Measurements from ENCODE around the gene SLC22A1. TPM values are rescaled to one million over a fixed set of nuclear protein-coding genes. Genes with fewer than 3 reads are reported as not detected.
"Not testable (repeated sequence)": the region's sequence is repeated elsewhere in the genome, so short reads cannot be mapped to it uniquely, and the experiment has no call there.

Gene SLC22A1
- total RNA-seq, 1 donor = 0.72 TPM

- no peaks in the 10 kb centered on the region for H4K20me1 ChIP-seq (ENCODE audit: insufficient read depth, low read length)
- H2AFZ ChIP-seq (ENCODE audit: low read length) = no peak overlapping the region
- H3K79me2 ChIP-seq (ENCODE audit: insufficient read depth, low read length) = no peaks in the 10 kb centered on the region
- no peaks in the 10 kb centered on the region for H3K9me3 ChIP-seq (ENCODE audit: low read depth, low read length)
- no peak for DNase-seq (ENCODE audit: insufficient read length, low spot score, missing footprints)
- H3K27ac ChIP-seq (ENCODE audit: low read depth, low read length) = no peak overlapping the region
- TF ChIP-seq, protein P1, sequence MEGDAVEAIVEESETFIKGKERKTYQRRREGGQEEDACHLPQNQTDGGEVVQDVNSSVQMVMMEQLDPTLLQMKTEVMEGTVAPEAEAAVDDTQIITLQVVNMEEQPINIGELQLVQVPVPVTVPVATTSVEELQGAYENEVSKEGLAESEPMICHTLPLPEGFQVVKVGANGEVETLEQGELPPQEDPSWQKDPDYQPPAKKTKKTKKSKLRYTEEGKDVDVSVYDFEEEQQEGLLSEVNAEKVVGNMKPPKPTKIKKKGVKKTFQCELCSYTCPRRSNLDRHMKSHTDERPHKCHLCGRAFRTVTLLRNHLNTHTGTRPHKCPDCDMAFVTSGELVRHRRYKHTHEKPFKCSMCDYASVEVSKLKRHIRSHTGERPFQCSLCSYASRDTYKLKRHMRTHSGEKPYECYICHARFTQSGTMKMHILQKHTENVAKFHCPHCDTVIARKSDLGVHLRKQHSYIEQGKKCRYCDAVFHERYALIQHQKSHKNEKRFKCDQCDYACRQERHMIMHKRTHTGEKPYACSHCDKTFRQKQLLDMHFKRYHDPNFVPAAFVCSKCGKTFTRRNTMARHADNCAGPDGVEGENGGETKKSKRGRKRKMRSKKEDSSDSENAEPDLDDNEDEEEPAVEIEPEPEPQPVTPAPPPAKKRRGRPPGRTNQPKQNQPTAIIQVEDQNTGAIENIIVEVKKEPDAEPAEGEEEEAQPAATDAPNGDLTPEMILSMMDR (IDR thresholded peaks at IDR 0.05; ENCODE audit: extremely low read depth, low read depth, low read length) = no peak
- H3K4me2 ChIP-seq (ENCODE audit: insufficient read depth, low read length) = no peak overlapping the region
- no peak overlapping the region for H3K4me3 ChIP-seq (ENCODE audit: insufficient read depth, low read length)
- H3K4me1 ChIP-seq (ENCODE audit: insufficient read depth, low read length) = no peaks in the 10 kb centered on the region
- no peaks in the 10 kb centered on the region for H3K27me3 ChIP-seq (ENCODE audit: insufficient read depth, low read length)
- peaks cover 3% of the 10 kb centered on the region for H3K36me3 ChIP-seq (ENCODE audit: insufficient read depth, low read length)
These were observed 366 bp downstream of the SLC22A1 start for GRCh38 chr6:160121981-160122380.

GRCh38 chr6:160122744-160123143 is 1.1 kb downstream of the SLC22A1 start:
- TF ChIP-seq, protein P1 (IDR thresholded peaks at IDR 0.05; ENCODE audit: extremely low read depth, low read depth, low read length) = no peak
- Histone ChIP-seq H3K9me3 (ENCODE audit: low read depth, low read length) (no peaks in the 10 kb centered on the region), H3K79me2 (ENCODE audit: insufficient read depth, low read length) (no peaks in the 10 kb centered on the region), H3K4me2 (ENCODE audit: insufficient read depth, low read length) (no peak overlapping the region), H3K4me1 (ENCODE audit: insufficient read depth, low read length) (no peaks in the 10 kb centered on the region), H2AFZ (ENCODE audit: low read length) (no peak overlapping the region), H3K27me3 (ENCODE audit: insufficient read depth, low read length) (no peaks in the 10 kb centered on the region), H3K36me3 (ENCODE audit: insufficient read depth, low read length) (peaks cover 3% of the 10 kb centered on the region), H4K20me1 (ENCODE audit: insufficient read depth, low read length) (no peaks in the 10 kb centered on the region), H3K27ac (ENCODE audit: low read depth, low read length) (no peak overlapping the region), H3K4me3 (ENCODE audit: insufficient read depth, low read length) (no peak overlapping the region)
- DNase-seq (ENCODE audit: insufficient read length, low spot score, missing footprints) = peak; percentile 67

DNA sequence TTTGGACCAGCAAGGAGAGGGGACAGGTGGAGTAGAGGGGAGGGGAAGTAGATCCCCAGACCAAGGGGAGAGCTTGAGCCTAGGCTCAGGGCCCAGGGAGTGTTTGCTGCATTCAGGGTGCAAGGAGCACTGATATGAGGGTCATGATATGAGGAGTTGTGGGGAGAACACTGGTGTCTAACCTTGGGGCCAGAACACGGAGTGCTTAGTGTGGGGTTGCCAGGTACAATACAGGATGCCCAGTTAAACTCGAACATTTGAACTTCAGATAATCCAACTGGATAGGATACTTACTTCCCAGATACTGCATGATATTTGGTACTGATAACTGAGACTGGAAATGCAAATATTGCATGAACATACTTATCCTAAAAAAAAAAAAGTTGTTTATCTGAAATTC is 2.4 kb downstream of the SLC22A1 start:
- Histone ChIP-seq H3K27me3 (ENCODE audit: insufficient read depth, low read length) (no peaks in the 10 kb centered on the region), H2AFZ (ENCODE audit: low read length) (no peak overlapping the region), H3K4me2 (ENCODE audit: insufficient read depth, low read length) (no peak overlapping the region), H3K9me3 (ENCODE audit: low read depth, low read length) (no peaks in the 10 kb centered on the region), H3K36me3 (ENCODE audit: insufficient read depth, low read length) (no peaks in the 10 kb centered on the region), H3K27ac (ENCODE audit: low read depth, low read length) (no peak overlapping the region), H4K20me1 (ENCODE audit: insufficient read depth, low read length) (no peaks in the 10 kb centered on the region), H3K4me1 (ENCODE audit: insufficient read depth, low read length) (no peaks in the 10 kb centered on the region), H3K79me2 (ENCODE audit: insufficient read depth, low read length) (no peaks in the 10 kb centered on the region), H3K4me3 (ENCODE audit: insufficient read depth, low read length) (no peak overlapping the region)
- DNase-seq (ENCODE audit: insufficient read length, low spot score, missing footprints) = no peak
- TF ChIP-seq, protein P1 (IDR thresholded peaks at IDR 0.05; ENCODE audit: extremely low read depth, low read depth, low read length) = no peak

GRCh38 chr6:160124605-160125004 is 3.0 kb downstream of the SLC22A1 start:
- Histone ChIP-seq H2AFZ (ENCODE audit: low read length) (no peak overlapping the region), H3K9me3 (ENCODE audit: low read depth, low read length) (no peaks in the 10 kb centered on the region), H3K27ac (ENCODE audit: low read depth, low read length) (no peak overlapping the region), H3K4me1 (ENCODE audit: insufficient read depth, low read length) (no peaks in the 10 kb centered on the region), H3K36me3 (ENCODE audit: insufficient read depth, low read length) (no peaks in the 10 kb centered on the region), H3K79me2 (ENCODE audit: insufficient read depth, low read length) (no peaks in the 10 kb centered on the region), H4K20me1 (ENCODE audit: insufficient read depth, low read length) (no peaks in the 10 kb centered on the region), H3K4me3 (ENCODE audit: insufficient read depth, low read length) (no peak overlapping the region), H3K4me2 (ENCODE audit: insufficient read depth, low read length) (no peak overlapping the region), H3K27me3 (ENCODE audit: insufficient read depth, low read length) (no peaks in the 10 kb centered on the region)
- TF ChIP-seq, protein P1 (IDR thresholded peaks at IDR 0.05; ENCODE audit: extremely low read depth, low read depth, low read length) = no peak
- DNase-seq (ENCODE audit: insufficient read length, low spot score, missing footprints) = no peak

DNA sequence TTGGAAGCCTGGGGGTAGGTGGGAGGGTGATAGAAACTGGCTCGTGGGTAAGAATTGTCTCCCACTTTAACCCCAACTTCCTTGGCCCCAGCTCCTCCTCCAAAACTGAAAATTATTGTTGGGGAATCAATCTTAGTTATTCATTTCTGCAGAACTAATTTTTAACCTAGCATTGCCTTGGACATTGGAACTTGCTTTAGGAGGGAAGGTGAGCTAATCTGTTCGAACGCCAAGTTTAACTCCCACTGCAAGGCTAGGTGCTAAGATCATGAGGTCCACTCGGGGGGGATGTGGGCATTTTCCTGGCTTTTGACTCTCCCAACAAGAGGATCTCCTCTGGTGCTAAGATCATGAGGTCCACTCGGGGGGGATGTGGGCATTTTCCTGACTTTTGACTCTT is 3.5 kb downstream of the SLC22A1 start:
- not testable (repeated sequence) for H3K27ac ChIP-seq (ENCODE audit: low read depth, low read length); H3K36me3 ChIP-seq (ENCODE audit: insufficient read depth, low read length); H2AFZ ChIP-seq (ENCODE audit: low read length); H3K4me1 ChIP-seq (ENCODE audit: insufficient read depth, low read length); H3K4me2 ChIP-seq (ENCODE audit: insufficient read depth, low read length); H4K20me1 ChIP-seq (ENCODE audit: insufficient read depth, low read length); H3K27me3 ChIP-seq (ENCODE audit: insufficient read depth, low read length); H3K9me3 ChIP-seq (ENCODE audit: low read depth, low read length); DNase-seq (ENCODE audit: insufficient read length, low spot score, missing footprints); H3K4me3 ChIP-seq (ENCODE audit: insufficient read depth, low read length); H3K79me2 ChIP-seq (ENCODE audit: insufficient read depth, low read length)
